Measurements from ENCODE around the gene CEMIP. TPM values are rescaled to one million over a fixed set of nuclear protein-coding genes. Genes with fewer than 3 reads are reported as not detected.

Gene CEMIP
- polyA plus RNA-seq, 1 donor (not counting 4 experiments of a cell fraction or from before 2014, with no cell fraction given), result 2.3 TPM

DNA sequence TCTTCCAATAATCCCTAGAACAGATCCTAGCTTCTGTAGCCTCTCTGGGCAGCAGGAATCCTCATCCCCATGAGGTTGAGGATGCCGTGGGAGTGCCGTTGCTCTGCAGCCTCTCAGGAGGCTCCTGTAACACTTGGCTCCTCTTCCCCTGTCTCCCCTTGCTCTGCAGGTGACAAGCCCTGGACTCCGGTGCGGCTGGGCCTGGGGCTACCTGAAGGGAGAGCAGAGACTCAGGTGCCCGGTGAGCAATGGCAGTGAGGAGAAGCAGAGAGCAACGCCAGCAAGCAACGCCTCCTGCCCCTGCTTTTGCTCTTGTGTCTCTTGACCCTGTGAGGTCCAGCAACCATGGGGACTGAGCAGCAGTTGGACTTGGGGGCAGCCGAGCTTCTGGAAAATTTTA, 91.2 kb downstream of the CEMIP start:
- Histone ChIP-seq H3K4me2 (ENCODE audit: control insufficient read depth, extremely low read depth, insufficient read depth, low read depth, low read length) (no peak overlapping the region), H3K4me3 (ENCODE audit: control insufficient read depth in 2 of 3, extremely low read depth in 1 of 3, insufficient read depth in 2 of 3, low read depth in 1 of 3, low read length in 3 of 3) (no peak overlapping the region), H3K9me1 (ENCODE audit: control insufficient read depth, extremely low read depth, insufficient read depth, low read length) (no peaks in the 10 kb centered on the region), H3K36me3 (ENCODE audit: control insufficient read depth in 2 of 2, extremely low read depth in 1 of 2, insufficient read depth in 2 of 2, low read length in 2 of 2) (no peaks in the 10 kb centered on the region), H3K9ac (ENCODE audit: control insufficient read depth, extremely low read depth, insufficient read depth, low read length) (no peak overlapping the region), H3K27me3 (ENCODE audit: control insufficient read depth, extremely low read depth, insufficient read depth, low read length) (no peaks in the 10 kb centered on the region), H3K4me1 (ENCODE audit: control insufficient read depth, extremely low read depth, insufficient read depth, low read length) (no peaks in the 10 kb centered on the region), H3K79me2 (ENCODE audit: control insufficient read depth, insufficient read depth, low read length) (no peaks in the 10 kb centered on the region), H3K27ac (ENCODE audit: control insufficient read depth, insufficient read depth, low read length) (no peak overlapping the region), H3K9me3 (ENCODE audit: control insufficient read depth, low read depth, low read length) (no peaks in the 10 kb centered on the region), H2AFZ (ENCODE audit: control insufficient read depth, low read length) (no peak overlapping the region), H4K20me1 (ENCODE audit: control insufficient read depth, extremely low read depth, insufficient read depth, low read length) (no peaks in the 10 kb centered on the region)
- TF ChIP-seq, protein P1, sequence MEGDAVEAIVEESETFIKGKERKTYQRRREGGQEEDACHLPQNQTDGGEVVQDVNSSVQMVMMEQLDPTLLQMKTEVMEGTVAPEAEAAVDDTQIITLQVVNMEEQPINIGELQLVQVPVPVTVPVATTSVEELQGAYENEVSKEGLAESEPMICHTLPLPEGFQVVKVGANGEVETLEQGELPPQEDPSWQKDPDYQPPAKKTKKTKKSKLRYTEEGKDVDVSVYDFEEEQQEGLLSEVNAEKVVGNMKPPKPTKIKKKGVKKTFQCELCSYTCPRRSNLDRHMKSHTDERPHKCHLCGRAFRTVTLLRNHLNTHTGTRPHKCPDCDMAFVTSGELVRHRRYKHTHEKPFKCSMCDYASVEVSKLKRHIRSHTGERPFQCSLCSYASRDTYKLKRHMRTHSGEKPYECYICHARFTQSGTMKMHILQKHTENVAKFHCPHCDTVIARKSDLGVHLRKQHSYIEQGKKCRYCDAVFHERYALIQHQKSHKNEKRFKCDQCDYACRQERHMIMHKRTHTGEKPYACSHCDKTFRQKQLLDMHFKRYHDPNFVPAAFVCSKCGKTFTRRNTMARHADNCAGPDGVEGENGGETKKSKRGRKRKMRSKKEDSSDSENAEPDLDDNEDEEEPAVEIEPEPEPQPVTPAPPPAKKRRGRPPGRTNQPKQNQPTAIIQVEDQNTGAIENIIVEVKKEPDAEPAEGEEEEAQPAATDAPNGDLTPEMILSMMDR (optimal IDR thresholded peaks at IDR 0.05 in 1 of 3, IDR thresholded peaks at IDR 0.05 in 1 of 3, conservative IDR thresholded peaks at IDR 0.05 in 1 of 3; ENCODE audit: extremely low read depth in 1 of 3, insufficient read depth in 2 of 3, low read length in 3 of 3), result no peak
- TF ChIP-seq EZH2 (IDR thresholded peaks at IDR 0.05; ENCODE audit: low read length), result no peak
- dilution Hi-C loops (cut with MboI; ENCODE audit: extremely low pct_ligation_motif_present, low sequenced_read_pairs), result no loop called here
- no peak for DNase-seq (ENCODE audit: low read depth, low spot score)
- FAIRE-seq, result no peak

DNA sequence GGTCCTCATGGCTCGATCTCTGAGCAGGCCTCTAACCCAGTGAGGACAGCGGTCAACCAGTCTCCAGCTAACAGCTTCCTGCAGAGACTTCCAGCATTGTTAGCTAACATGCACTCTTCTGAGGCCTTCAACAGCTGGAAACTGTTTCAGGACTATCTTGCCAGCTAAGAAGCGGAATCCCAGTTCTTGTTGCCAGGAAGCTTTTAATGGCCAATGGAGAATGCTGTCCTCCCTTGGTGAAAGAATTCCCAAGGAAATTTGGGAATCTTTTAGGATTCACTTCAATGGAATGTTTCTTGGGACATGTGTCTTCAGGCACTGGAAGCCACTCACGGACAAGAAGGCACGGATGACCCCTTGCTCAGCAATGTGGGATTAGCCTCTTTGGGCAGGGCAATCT, 91.7 kb downstream of the CEMIP start:
- no peaks in the 10 kb centered on the region for H3K27me3 ChIP-seq (ENCODE audit: control insufficient read depth, extremely low read depth, insufficient read depth, low read length)
- no peak overlapping the region for H2AFZ ChIP-seq (ENCODE audit: control insufficient read depth, low read length)
- no peaks in the 10 kb centered on the region for H4K20me1 ChIP-seq (ENCODE audit: control insufficient read depth, extremely low read depth, insufficient read depth, low read length)
- TF ChIP-seq, protein P1 (optimal IDR thresholded peaks at IDR 0.05 in 1 of 3, IDR thresholded peaks at IDR 0.05 in 1 of 3, conservative IDR thresholded peaks at IDR 0.05 in 1 of 3; ENCODE audit: extremely low read depth in 1 of 3, insufficient read depth in 2 of 3, low read length in 3 of 3), result no peak
- no peak for TF ChIP-seq EZH2 (IDR thresholded peaks at IDR 0.05; ENCODE audit: low read length)
- H3K4me2 ChIP-seq (ENCODE audit: control insufficient read depth, extremely low read depth, insufficient read depth, low read depth, low read length), result no peak overlapping the region
- H3K36me3 ChIP-seq (ENCODE audit: control insufficient read depth in 2 of 2, extremely low read depth in 1 of 2, insufficient read depth in 2 of 2, low read length in 2 of 2), result no peaks in the 10 kb centered on the region
- no peak for DNase-seq (ENCODE audit: low read depth, low spot score)
- no peak overlapping the region for H3K27ac ChIP-seq (ENCODE audit: control insufficient read depth, insufficient read depth, low read length)
- no peaks in the 10 kb centered on the region for H3K9me3 ChIP-seq (ENCODE audit: control insufficient read depth, low read depth, low read length)
- H3K9ac ChIP-seq (ENCODE audit: control insufficient read depth, extremely low read depth, insufficient read depth, low read length), result no peak overlapping the region
- no peaks in the 10 kb centered on the region for H3K9me1 ChIP-seq (ENCODE audit: control insufficient read depth, extremely low read depth, insufficient read depth, low read length)
- dilution Hi-C loops (cut with MboI; ENCODE audit: extremely low pct_ligation_motif_present, low sequenced_read_pairs), result no loop called here
- no peaks in the 10 kb centered on the region for H3K4me1 ChIP-seq (ENCODE audit: control insufficient read depth, extremely low read depth, insufficient read depth, low read length)
- H3K4me3 ChIP-seq (ENCODE audit: control insufficient read depth in 2 of 3, extremely low read depth in 1 of 3, insufficient read depth in 2 of 3, low read depth in 1 of 3, low read length in 3 of 3), result no peak overlapping the region
- no peak for FAIRE-seq
- no peaks in the 10 kb centered on the region for H3K79me2 ChIP-seq (ENCODE audit: control insufficient read depth, insufficient read depth, low read length)

Measured in keratinocyte (primary cell).